Upper lobe of right lung (tissue), 1 donor: ENCODE results near the gene MYH9. TPM values are rescaled to one million over a fixed set of nuclear protein-coding genes. Genes with fewer than 3 reads are reported as not detected.

Source experiments
- ATAC-seq: fragments of 200-7000 bp; cut with Tn5 transposase; one replicate; pipeline ENCODE4 v1.9.1; 2020; ENCODE audit warnings: mild to moderate bottlenecking, moderate library complexity
- DNase-seq: peaks from one replicate; pipeline ENCODE4 v3.0.0-alpha.2; 2020
- H3K27ac ChIP-seq: fragments of 200-600 bp; one replicate; pipeline ENCODE4 v1.8.0; 2022
- H3K27me3 ChIP-seq: fragments of 200-600 bp; one replicate; pipeline ENCODE4 v1.8.0; 2022; ENCODE audit warnings: mild to moderate bottlenecking
- H3K36me3 ChIP-seq: fragments of 200-600 bp; one replicate; pipeline ENCODE4 v1.8.0; 2022
- H3K4me1 ChIP-seq: fragments of 200-600 bp; one replicate; pipeline ENCODE4 v1.8.0; 2022
- H3K4me3 ChIP-seq: fragments of 200-600 bp; one replicate; pipeline ENCODE4 v1.8.0; 2022; ENCODE audit warnings: mild to moderate bottlenecking
- H3K9me3 ChIP-seq: fragments of 200-600 bp; one replicate; pipeline ENCODE4 v1.8.0; 2022
- intact Hi-C: fragments of 100-400 bp; cut with DNase I; formaldehyde crosslinking; loops from one replicate; pipeline ENCODE4 v1.11.0; 2022
- total RNA-seq: library from RNA; stranded (reverse); fragmentation: NEBNext Ultra II Directional; extraction: Animal tissue kit (Norgen Biotek cat#: 25700); gene quantifications from one replicate; pipeline ENCODE4 v1.2.1, GENCODE V29; 2021
- TF ChIP-seq, protein P1 (sequence below): fragments of 200-600 bp; IDR thresholded peaks from one replicate; pipeline ENCODE4 v1.8.0; 2022; ENCODE audit warnings: antibody characterized with exemption
- donor health status: DM: no; HTN: yes; CAD: no; lungs with severe emphysema.

The MYH9 gene
- total RNA-seq, 1 donor from 2014 or later = 842 TPM

DNA sequence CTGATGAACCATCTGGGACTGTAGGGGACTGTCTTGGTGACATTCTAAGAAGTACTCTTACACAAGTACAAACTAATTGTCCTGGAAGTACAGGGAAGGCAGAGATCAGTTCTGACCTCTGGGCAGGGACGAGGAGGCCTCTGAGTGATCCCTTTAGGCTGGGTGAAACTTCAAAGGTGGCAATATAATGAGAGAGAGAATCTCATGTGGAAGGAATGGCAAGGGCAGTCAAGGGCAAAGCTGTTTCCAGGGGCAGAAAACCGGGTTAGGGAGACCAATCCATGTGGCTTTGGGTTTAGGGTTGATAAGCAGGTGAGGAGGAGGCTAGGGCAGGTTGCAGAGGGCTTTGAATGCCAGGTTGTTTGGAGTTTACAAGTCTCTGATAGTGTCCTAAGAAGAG, 21.3 kb upstream of the MYH9 start:
- Histone ChIP-seq H3K4me3 (peak overlapping the region; percentile 34), H3K36me3 (no peaks in the 10 kb centered on the region), H3K4me1 (peaks cover 26% of the 10 kb centered on the region), H3K27ac (peak overlapping the region; percentile 63), H3K27me3 (no peaks in the 10 kb centered on the region), H3K9me3 (no peaks in the 10 kb centered on the region)
- no peak for DNase-seq
- ATAC-seq = no peak
- intact Hi-C loops = no loop called here
- TF ChIP-seq, protein P1, sequence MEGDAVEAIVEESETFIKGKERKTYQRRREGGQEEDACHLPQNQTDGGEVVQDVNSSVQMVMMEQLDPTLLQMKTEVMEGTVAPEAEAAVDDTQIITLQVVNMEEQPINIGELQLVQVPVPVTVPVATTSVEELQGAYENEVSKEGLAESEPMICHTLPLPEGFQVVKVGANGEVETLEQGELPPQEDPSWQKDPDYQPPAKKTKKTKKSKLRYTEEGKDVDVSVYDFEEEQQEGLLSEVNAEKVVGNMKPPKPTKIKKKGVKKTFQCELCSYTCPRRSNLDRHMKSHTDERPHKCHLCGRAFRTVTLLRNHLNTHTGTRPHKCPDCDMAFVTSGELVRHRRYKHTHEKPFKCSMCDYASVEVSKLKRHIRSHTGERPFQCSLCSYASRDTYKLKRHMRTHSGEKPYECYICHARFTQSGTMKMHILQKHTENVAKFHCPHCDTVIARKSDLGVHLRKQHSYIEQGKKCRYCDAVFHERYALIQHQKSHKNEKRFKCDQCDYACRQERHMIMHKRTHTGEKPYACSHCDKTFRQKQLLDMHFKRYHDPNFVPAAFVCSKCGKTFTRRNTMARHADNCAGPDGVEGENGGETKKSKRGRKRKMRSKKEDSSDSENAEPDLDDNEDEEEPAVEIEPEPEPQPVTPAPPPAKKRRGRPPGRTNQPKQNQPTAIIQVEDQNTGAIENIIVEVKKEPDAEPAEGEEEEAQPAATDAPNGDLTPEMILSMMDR = no peak

DNA sequence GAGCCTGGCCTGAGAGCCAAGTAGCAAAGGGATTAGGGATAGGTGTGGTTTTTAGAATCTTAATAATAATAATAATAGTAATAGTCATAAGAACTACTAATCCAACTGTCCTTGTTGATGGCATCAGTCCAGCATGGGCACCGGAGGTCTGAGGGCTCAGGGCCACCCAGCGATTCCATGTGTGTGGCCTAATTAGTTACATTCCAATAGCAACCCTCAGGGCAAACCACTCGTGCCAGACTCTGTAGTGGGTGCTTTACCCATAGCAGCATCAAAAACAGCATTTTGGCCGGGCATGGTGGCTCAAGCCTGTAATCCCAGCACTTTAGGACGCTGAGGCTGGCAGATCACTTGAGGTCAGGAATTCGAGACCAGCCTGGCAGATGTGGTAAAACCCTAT, 19.0 kb upstream of the MYH9 start:
- no peak for ATAC-seq
- Histone ChIP-seq H3K36me3 (no peaks in the 10 kb centered on the region), H3K4me1 (peaks cover 26% of the 10 kb centered on the region), H3K27me3 (no peaks in the 10 kb centered on the region), H3K4me3 (no peak overlapping the region), H3K27ac (peak overlapping the region; percentile 63), H3K9me3 (no peaks in the 10 kb centered on the region)
- DNase-seq = no peak
- TF ChIP-seq, protein P1 = no peak
- intact Hi-C loops = no loop called here

DNA sequence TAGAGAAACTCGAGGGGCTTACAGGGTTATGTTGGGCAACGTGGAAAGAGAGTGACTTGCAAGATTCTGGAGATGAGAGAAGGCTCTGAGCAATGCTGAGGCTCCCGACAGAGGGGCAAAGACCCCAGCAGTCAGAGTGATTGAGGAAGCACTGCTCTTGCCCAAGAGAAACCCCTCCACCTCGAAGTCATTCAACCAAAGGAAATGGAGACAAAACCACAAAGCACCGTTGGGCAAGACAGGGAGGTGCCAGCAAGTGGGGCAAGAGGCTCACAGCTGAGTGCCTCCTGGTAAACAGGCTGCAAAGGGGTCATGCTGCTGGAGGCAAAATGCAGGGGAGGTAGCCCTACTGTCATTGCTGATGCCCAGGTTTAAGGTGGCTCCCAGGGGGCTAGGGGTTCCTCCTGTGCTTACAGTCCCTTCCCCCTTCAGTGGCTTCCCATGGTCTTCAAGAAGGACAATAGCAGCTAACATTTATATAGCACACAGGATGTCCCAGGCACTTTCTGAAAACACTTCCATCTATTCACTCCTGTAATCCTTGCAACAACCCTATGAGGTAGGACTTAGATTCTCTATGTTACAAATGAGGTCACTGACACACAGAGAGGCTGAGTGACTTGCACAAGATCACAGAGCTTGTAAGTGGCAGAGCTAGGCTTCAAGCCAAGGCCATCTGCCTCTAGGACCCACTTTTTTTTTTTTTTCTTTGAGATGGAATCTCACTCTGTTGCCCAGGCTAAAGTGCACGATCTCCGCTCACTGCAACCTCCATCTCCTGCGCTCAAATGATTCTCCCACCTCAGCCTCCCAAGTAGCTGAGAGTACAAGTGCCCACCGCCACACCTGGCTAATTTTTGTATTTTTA, 18.1 kb upstream of the MYH9 start:
- intact Hi-C loops = no loop called here
- Histone ChIP-seq H3K4me3 (no peak overlapping the region), H3K4me1 (peaks cover 26% of the 10 kb centered on the region), H3K27ac (peak overlapping the region; percentile 63), H3K9me3 (no peaks in the 10 kb centered on the region), H3K36me3 (no peaks in the 10 kb centered on the region), H3K27me3 (no peaks in the 10 kb centered on the region)
- TF ChIP-seq, protein P1 = no peak
- DNase-seq (peak; percentile 83), ATAC-seq (peak; percentile 64)

DNA sequence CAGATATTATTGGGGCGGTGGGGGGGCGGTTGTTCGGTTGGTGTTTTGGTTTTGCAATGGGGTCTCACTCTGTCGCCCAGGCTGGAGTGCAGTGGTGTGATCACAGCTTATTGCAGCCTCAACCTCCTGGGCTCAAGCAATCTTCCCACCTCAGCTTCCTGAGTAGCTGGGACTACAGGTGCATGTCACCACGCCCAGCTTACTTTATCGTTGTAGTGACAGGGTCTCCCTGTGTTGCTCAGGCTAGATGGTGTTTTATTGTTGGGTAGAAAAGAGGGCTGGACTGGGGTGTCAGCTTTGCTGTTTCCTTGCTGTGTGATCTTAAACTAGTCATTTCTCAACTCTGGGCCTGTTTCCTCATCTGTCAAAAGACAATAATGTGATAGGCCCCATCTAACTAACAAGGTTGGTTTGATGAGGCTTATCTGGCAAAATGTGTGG, 17.5 kb upstream of the MYH9 start:
- Histone ChIP-seq H3K36me3 (no peaks in the 10 kb centered on the region), H3K4me3 (no peak overlapping the region), H3K9me3 (no peaks in the 10 kb centered on the region), H3K27ac (peak overlapping the region; percentile 63), H3K27me3 (no peaks in the 10 kb centered on the region), H3K4me1 (peaks cover 21% of the 10 kb centered on the region)
- ATAC-seq (peak; percentile 1), DNase-seq (no peak)
- intact Hi-C loops = no loop called here
- TF ChIP-seq, protein P1 = no peak

DNA sequence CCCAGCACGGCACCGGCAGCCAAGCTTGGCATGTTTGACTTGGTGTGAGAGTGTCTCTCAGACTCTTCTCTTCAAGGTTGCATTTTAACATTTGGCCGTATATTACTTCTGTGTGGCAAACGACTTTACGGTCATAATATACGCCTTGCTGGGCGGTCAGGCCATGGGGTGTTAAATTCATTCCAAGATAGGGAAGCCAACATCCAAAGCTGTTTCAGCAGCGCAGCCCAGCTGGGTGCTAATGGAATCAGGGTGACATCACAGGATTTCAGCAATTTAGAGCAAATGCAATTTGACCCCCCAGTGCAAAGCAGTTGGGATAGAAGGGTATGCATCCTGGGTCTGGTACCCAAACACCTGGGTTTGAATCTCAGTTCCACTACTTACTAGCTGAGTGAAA, 16.7 kb upstream of the MYH9 start:
- no peak for ATAC-seq

More for the DNA sequence above, 16.7 kb upstream of the MYH9 start:
- intact Hi-C loops = no loop called here
- Histone ChIP-seq H3K27ac (peak overlapping the region; percentile 17), H3K9me3 (no peaks in the 10 kb centered on the region), H3K4me1 (peaks cover 27% of the 10 kb centered on the region), H3K4me3 (no peak overlapping the region), H3K27me3 (no peaks in the 10 kb centered on the region), H3K36me3 (no peaks in the 10 kb centered on the region)
- TF ChIP-seq, protein P1 = no peak
- no peak for DNase-seq
